Measurements from ENCODE around the gene ASB10.

DNA sequence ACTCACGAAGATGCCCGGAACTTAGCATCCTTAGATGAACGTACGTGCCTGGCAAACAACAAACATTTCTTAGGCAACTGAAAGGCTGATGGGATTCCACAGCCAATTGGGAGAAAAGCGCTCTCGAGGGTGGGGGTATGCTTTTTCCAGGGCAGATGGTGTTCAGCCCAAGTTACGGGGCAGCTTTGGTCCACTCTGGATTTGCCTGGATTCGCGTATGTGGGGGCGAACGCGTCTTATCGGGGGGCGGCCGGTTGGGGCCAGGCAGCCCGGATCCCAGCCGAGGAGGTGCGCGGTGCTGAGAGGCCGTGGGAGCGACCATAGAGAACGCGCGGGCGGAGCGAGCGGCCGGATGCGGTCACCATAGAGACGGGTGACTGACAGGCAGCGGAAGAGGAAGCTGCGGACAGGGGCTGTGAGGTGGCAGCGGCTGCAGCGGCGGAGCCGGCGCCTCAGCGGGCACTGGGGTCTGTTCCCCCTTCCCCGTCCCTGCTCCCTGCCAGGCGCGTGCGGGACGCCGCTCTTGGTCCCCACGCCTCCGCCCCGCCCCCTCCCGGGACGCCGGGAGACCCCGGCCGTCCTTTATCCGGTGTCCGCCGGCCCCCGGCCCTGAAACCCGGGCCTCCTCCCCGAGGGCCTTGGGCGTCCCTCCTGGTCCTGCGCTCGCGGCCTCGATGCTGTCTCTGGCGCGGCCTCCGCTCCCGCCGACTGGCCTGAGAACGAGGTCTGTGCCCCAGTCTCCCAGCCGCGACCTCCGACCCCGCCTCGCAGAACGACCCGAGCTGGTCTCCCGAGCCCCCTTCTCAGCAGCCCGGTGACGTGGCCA, 45.3 kb upstream of the ASB10 start, which contains the start of gene CHPF2:
- TF ChIP-seq, protein P1, sequence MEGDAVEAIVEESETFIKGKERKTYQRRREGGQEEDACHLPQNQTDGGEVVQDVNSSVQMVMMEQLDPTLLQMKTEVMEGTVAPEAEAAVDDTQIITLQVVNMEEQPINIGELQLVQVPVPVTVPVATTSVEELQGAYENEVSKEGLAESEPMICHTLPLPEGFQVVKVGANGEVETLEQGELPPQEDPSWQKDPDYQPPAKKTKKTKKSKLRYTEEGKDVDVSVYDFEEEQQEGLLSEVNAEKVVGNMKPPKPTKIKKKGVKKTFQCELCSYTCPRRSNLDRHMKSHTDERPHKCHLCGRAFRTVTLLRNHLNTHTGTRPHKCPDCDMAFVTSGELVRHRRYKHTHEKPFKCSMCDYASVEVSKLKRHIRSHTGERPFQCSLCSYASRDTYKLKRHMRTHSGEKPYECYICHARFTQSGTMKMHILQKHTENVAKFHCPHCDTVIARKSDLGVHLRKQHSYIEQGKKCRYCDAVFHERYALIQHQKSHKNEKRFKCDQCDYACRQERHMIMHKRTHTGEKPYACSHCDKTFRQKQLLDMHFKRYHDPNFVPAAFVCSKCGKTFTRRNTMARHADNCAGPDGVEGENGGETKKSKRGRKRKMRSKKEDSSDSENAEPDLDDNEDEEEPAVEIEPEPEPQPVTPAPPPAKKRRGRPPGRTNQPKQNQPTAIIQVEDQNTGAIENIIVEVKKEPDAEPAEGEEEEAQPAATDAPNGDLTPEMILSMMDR (IDR thresholded peaks at IDR 0.05; ENCODE audit: control extremely low read depth in 1 of 3, insufficient read depth in 1 of 3, low read depth in 1 of 3, low read length in 3 of 3) = no peak
- no peak for TF ChIP-seq EP300 (IDR thresholded peaks at IDR 0.05; ENCODE audit: borderline replicate concordance in 1 of 2, low read depth in 2 of 2, low read length in 2 of 2)
- TF ChIP-seq, protein P2, sequence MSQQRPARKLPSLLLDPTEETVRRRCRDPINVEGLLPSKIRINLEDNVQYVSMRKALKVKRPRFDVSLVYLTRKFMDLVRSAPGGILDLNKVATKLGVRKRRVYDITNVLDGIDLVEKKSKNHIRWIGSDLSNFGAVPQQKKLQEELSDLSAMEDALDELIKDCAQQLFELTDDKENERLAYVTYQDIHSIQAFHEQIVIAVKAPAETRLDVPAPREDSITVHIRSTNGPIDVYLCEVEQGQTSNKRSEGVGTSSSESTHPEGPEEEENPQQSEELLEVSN (IDR thresholded peaks at IDR 0.05) = no peak
- TF ChIP-seq CEBPB (IDR thresholded peaks at IDR 0.05; ENCODE audit: low read depth, low read length) = no peak
- no peak for TF ChIP-seq ZNF274 (IDR thresholded peaks at IDR 0.05; ENCODE audit: borderline replicate concordance, extremely low read depth, low read length)
